ENCODE data around the gene AGO3. TPM values are rescaled to one million over a fixed set of nuclear protein-coding genes. Genes with fewer than 3 reads are reported as not detected.

The AGO3 gene
- total RNA-seq (2022; extraction: Qiagen RNA extraction; ENCODE audit: low read depth): 4.5 to 8.4 TPM (median 7.8 TPM) in 5 replicates

GRCh38 chr1:35930593-35931445 lies at the start of gene AGO3:
Gene AGO3 (plus strand): TSS chr1:35931105. CDS start chr1:35931427, 322 bp downstream.

GRCh38 chr1:35882945-35883634 lies 47.8 kb upstream of the AGO3 start, which contains the start of gene AGO1:
Gene AGO1 (plus strand): TSS chr1:35883209. CDS start chr1:35883422, 213 bp downstream.

GRCh38 chr1:36083635-36084496 lies 153.0 kb downstream of the AGO3 start, which contains the start of gene TEKT2:
Gene TEKT2 (plus strand): TSS chr1:36084094. CDS start chr1:36084922, 828 bp downstream.

GRCh38 chr1:36088577-36089392 lies 157.9 kb downstream of the AGO3 start, which contains the start of gene ADPRS:
Gene ADPRS (plus strand): TSS chr1:36088892. CDS start chr1:36088905, 13 bp downstream.

Other genes with a start within 250 kb of the AGO3 start
- gene C1orf216, start 212.2 kb upstream of the AGO3 start, total RNA-seq (2022; extraction: Qiagen RNA extraction; ENCODE audit: low read depth): 11.6 to 15.8 TPM (median 14.4 TPM) in 5 replicates
- gene CLSPN, start 161.1 kb upstream of the AGO3 start, total RNA-seq (2022; extraction: Qiagen RNA extraction; ENCODE audit: low read depth): 9.6 to 14.3 TPM (median 11.2 TPM) in 5 replicates
- 3.2 to 6.9 TPM (median 4.0 TPM) in 5 replicates for gene AGO4, start 123.1 kb upstream of the AGO3 start, total RNA-seq (2022; extraction: Qiagen RNA extraction; ENCODE audit: low read depth)
- 3.0 to 5.4 TPM (median 4.8 TPM) in 5 replicates for gene AGO1, start 47.9 kb upstream of the AGO3 start, total RNA-seq (2022; extraction: Qiagen RNA extraction; ENCODE audit: low read depth)
- not detected in 5 replicates for gene TEKT2, start 153.0 kb downstream of the AGO3 start, total RNA-seq (2022; extraction: Qiagen RNA extraction; ENCODE audit: low read depth)
- 18.7 to 30.3 TPM (median 29.0 TPM) in 5 replicates for gene ADPRS, start 157.8 kb downstream of the AGO3 start, total RNA-seq (2022; extraction: Qiagen RNA extraction; ENCODE audit: low read depth)
- gene COL8A2, start 194.1 kb downstream of the AGO3 start, total RNA-seq (2022; extraction: Qiagen RNA extraction; ENCODE audit: low read depth): 0.06 to 0.15 TPM (median 0.08 TPM) in 4 of 5 replicates, not detected in the other
- 62.4 to 92.6 TPM (median 81.1 TPM) in 5 replicates for gene TRAPPC3, start 218.4 kb downstream of the AGO3 start, total RNA-seq (2022; extraction: Qiagen RNA extraction; ENCODE audit: low read depth)
- gene MAP7D1, start 225.1 kb downstream of the AGO3 start, total RNA-seq (2022; extraction: Qiagen RNA extraction; ENCODE audit: low read depth): 132 to 179 TPM (median 162 TPM) in 5 replicates